ENCODE data around the gene ATP11B. TPM values are rescaled to one million over a fixed set of nuclear protein-coding genes. Genes with fewer than 3 reads are reported as not detected.

ATP11B gene
- total and polyA plus RNA-seq, 9 of the 15 experiments (the other 6 are each of a cell fraction or from before 2014, with no cell fraction given) = 11.9 to 68.7 (median 41.8) TPM

- no peak overlapping the region for H3K27ac ChIP-seq (ENCODE audit: extremely low read depth, low read depth, low read length)
- TF ChIP-seq FOXP4 (CRISPR knock-in tag; IDR thresholded peaks at IDR 0.05; ENCODE audit: borderline replicate concordance) (no peak), RBM25 (IDR thresholded peaks at IDR 0.05; ENCODE audit: low read depth, low read length, severe bottlenecking) (peak; percentile 44), ELF1 (tag; IDR thresholded peaks at IDR 0.05) (0 out of 2 replicates have a peak, but pooled peaks have one; percentile 17), BCOR (IDR thresholded peaks at IDR 0.05) (peak; percentile 9; the same call in 1 of the 2 replicates), ZNF134 (CRISPR knock-in tag; conservative IDR thresholded peaks at IDR 0.05) (peak; percentile 96)
- in situ Hi-C loops (cut with MboI) = no loop called here
- H3K4me1 ChIP-seq (replicated peaks in 1 of 2; ENCODE audit: control insufficient read depth in 2 of 2, insufficient read depth in 2 of 2, low read length in 2 of 2) = peaks cover 11 to 18% of the 10 kb centered on the region in 2 experiments; a peak in 4 of 5 replicates
- no peak for FAIRE-seq
- H3K4me3 ChIP-seq = no peak overlapping the region
- no peak overlapping the region for H2AFZ ChIP-seq (ENCODE audit: low read depth, low read length)
- intact Hi-C loops (cut with micrococcal nuclease) = no loop called here
- no peak for ATAC-seq
- no peaks in the 10 kb centered on the region for H3K36me3 ChIP-seq (ENCODE audit: control insufficient read depth, insufficient read depth, low read length)
- no peaks in the 10 kb centered on the region for H3K9me1 ChIP-seq (ENCODE audit: control insufficient read depth, insufficient read depth, low read length)
- ChIA-PET POLR2A (interaction anchor here (1.2 to 1.9 kb wide), 3 partner anchors 11 to 30 kb away, joined by 4 to 7 read pairs (median 6); no protein-coding TSS in a partner anchor), CTCF (ENCODE audit: low intra/inter-chr PET ratio) (no interaction called here)
- H3K27me3 ChIP-seq (ENCODE audit: control insufficient read depth in 2 of 2, insufficient read depth in 2 of 2, low read length in 2 of 2) = no peaks in the 10 kb centered on the region
- no peak overlapping the region for H3K9ac ChIP-seq (ENCODE audit: insufficient read depth in 1 of 2, low read depth in 2 of 2, low read length in 2 of 2)
- DNase-seq (ENCODE audit: extremely low read depth in 1 of 4, low spot score in 3 of 4) = no peak
- no peaks in the 10 kb centered on the region for H4K20me1 ChIP-seq (replicated peaks; ENCODE audit: control insufficient read depth, insufficient read depth, low read length)
- peak overlapping the region; percentile 7; the same call in 1 of the 2 replicates for H3K4me2 ChIP-seq (ENCODE audit: insufficient read depth, low read length)
- H3K79me2 ChIP-seq (ENCODE audit: control insufficient read depth, insufficient read depth, low read length) = no peaks in the 10 kb centered on the region
- H3K9me3 ChIP-seq (replicated peaks; ENCODE audit: control insufficient read depth, insufficient read depth, low read depth, low read length) = no peaks in the 10 kb centered on the region
- BruUV-seq (replicated peaks) = no TSS peak
Observed at GRCh38 chr3:182765287-182765686, 28.0 kb upstream of the ATP11B start.
